Progenitor cell of endocrine pancreas (in vitro differentiated cells): ENCODE measurements around the gene TASOR. TPM values are rescaled to one million over a fixed set of nuclear protein-coding genes. Genes with fewer than 3 reads are reported as not detected.
"Not testable (repeated sequence)": the region's sequence is repeated elsewhere in the genome, so short reads cannot be mapped to it uniquely, and the experiment has no call there.

Source experiments
- DNase-seq: peaks from one replicate; pipeline ENCODE4 v3.0.0; 2021; ENCODE audit warnings: low spot score; ENCODE audit not compliant: unreplicated experiment
- H3K27ac Mint-ChIP-seq: 2 replicates; pipeline ENCODE4 v1.8.0; 2021; ENCODE audit warnings: mild to moderate bottlenecking, moderate library complexity, mixed read lengths
- H3K27me3 Mint-ChIP-seq: 2 replicates; pipeline ENCODE4 v1.8.0; 2021; ENCODE audit warnings: mixed read lengths
- H3K36me3 Mint-ChIP-seq: 2 replicates; pipeline ENCODE4 v1.8.0; 2022; ENCODE audit warnings: mixed read lengths; ENCODE audit not compliant: insufficient read depth
- H3K4me1 Mint-ChIP-seq: 2 replicates; pipeline ENCODE4 v1.8.0; 2021; ENCODE audit warnings: low read depth, mixed read lengths
- H3K4me3 Mint-ChIP-seq: 2 replicates; pipeline ENCODE4 v1.8.0; 2021; ENCODE audit warnings: low read depth, mild to moderate bottlenecking, moderate library complexity, mixed read lengths
- H3K9me3 Mint-ChIP-seq: 2 replicates; pipeline ENCODE4 v1.8.0; 2021; ENCODE audit warnings: low read depth, mixed read lengths
- total RNA-seq: library from RNA; stranded (reverse); gene quantifications from 2 replicates; pipeline ENCODE4 v1.2.1, GENCODE V29; 2021
- TF ChIP-seq, protein P1 (sequence below): fragments of 200-600 bp; sonication (generic); IDR thresholded peaks from one replicate; pipeline ENCODE4 v1.5.0; 2021; ENCODE audit warnings: antibody characterized with exemption, mild to moderate bottlenecking; ENCODE audit not compliant: unreplicated experiment

Gene TASOR
- total RNA-seq, 1 donor from 2014 or later, result 67.6 TPM

GRCh38 chr3:56720849-56721248 lies 37.8 kb upstream of the TASOR start:
- DNase-seq, result no peak
- peaks cover 21% of the 10 kb centered on the region for H3K9me3 Mint-ChIP-seq
- H3K36me3 Mint-ChIP-seq, result peaks cover 41% of the 10 kb centered on the region
- peaks cover 22% of the 10 kb centered on the region for H3K4me1 Mint-ChIP-seq
- H3K4me3 Mint-ChIP-seq, result no peak overlapping the region
- H3K27ac Mint-ChIP-seq, result peak overlapping the region; percentile 90
- H3K27me3 Mint-ChIP-seq, result no peaks in the 10 kb centered on the region
- TF ChIP-seq, protein P1, sequence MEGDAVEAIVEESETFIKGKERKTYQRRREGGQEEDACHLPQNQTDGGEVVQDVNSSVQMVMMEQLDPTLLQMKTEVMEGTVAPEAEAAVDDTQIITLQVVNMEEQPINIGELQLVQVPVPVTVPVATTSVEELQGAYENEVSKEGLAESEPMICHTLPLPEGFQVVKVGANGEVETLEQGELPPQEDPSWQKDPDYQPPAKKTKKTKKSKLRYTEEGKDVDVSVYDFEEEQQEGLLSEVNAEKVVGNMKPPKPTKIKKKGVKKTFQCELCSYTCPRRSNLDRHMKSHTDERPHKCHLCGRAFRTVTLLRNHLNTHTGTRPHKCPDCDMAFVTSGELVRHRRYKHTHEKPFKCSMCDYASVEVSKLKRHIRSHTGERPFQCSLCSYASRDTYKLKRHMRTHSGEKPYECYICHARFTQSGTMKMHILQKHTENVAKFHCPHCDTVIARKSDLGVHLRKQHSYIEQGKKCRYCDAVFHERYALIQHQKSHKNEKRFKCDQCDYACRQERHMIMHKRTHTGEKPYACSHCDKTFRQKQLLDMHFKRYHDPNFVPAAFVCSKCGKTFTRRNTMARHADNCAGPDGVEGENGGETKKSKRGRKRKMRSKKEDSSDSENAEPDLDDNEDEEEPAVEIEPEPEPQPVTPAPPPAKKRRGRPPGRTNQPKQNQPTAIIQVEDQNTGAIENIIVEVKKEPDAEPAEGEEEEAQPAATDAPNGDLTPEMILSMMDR, result no peak

DNA sequence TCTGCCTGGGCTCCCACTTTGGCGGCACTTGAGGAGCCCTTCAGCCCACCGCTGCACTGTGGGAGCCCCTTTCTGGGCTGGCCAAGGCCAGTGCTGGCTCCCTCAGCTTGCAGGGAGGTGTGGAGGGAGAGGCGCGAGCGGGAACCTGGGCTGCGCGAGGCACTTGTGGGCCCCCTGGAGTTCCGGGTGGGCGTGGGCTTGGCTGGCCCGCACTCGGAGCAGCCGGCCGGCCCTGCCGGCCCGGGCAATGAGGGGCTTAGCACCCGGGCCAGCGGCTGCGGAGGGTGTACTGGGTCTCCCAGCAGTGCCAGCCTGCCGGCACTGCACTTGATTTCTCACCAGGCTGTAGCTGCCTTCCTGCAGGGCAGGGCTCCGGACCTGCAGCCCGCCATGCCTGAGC lies 35.7 kb upstream of the TASOR start:
- H3K36me3 Mint-ChIP-seq, result peaks cover 35% of the 10 kb centered on the region
- peaks cover 13% of the 10 kb centered on the region for H3K4me1 Mint-ChIP-seq
- H3K27ac Mint-ChIP-seq, DNase-seq, H3K4me3 Mint-ChIP-seq, H3K27me3 Mint-ChIP-seq: not testable (repeated sequence)
- H3K9me3 Mint-ChIP-seq, result peaks cover 29% of the 10 kb centered on the region

- H3K27ac Mint-ChIP-seq, result no peak overlapping the region
- TF ChIP-seq, protein P1, result no peak
- no peaks in the 10 kb centered on the region for H3K4me1 Mint-ChIP-seq
- H3K4me3 Mint-ChIP-seq, result no peak overlapping the region
- no peaks in the 10 kb centered on the region for H3K27me3 Mint-ChIP-seq
- H3K9me3 Mint-ChIP-seq, result peaks cover 10% of the 10 kb centered on the region
- peaks cover 4% of the 10 kb centered on the region for H3K36me3 Mint-ChIP-seq
- DNase-seq, result no peak
Observed at GRCh38 chr3:56711344-56711743, 28.3 kb upstream of the TASOR start.

DNA sequence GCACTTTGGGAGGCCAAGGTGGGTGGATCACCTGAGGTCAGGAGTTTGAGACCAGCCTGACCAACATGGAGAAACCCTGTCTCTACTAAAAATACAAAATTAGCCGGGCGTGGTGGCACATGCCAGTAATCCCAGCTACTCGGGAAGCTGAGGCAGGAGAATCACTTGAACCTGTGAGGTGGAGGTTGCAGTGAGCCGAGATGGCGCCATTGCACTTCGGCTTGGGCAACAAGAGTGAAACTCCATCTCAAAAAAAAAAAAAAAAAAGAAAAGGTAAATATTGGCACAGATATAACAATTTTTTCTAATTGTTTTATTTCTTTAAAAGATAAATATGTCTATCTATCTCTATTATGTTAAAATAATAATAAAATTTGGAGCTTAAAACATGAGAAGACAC lies 24.3 kb upstream of the TASOR start:
- not testable (repeated sequence) for H3K36me3 Mint-ChIP-seq, H3K4me3 Mint-ChIP-seq, H3K27me3 Mint-ChIP-seq, H3K27ac Mint-ChIP-seq, DNase-seq, H3K4me1 Mint-ChIP-seq, H3K9me3 Mint-ChIP-seq

DNA sequence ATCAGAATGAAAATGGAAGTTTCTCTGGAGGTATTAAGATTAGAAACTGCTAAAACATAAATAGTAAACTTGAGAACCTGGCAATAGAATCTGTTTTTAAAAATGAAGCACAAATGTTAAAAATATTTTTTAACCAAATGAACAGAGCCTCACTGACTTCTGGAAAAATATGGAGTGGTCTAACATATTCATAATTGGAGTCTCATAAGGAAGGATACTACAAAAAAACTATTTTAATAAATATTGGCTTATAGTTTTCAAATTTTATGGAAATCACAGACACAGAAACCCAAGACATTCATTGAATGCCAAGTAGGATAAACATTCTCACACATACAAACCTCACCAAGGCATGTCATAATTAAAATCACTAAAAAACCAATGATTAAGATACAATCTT lies 23.6 kb upstream of the TASOR start:
- Mint-ChIP-seq H3K27ac (no peak overlapping the region), H3K9me3 (peaks cover 4% of the 10 kb centered on the region), H3K4me1 (no peaks in the 10 kb centered on the region), H3K4me3 (no peak overlapping the region), H3K36me3 (peaks cover 3% of the 10 kb centered on the region), H3K27me3 (no peaks in the 10 kb centered on the region)
- no peak for DNase-seq
- TF ChIP-seq, protein P1, result no peak

- TF ChIP-seq, protein P1, result no peak
- Mint-ChIP-seq H3K27ac (no peak overlapping the region), H3K4me3 (no peak overlapping the region), H3K27me3 (no peaks in the 10 kb centered on the region), H3K9me3 (peaks cover 4% of the 10 kb centered on the region), H3K36me3 (peaks cover 3% of the 10 kb centered on the region), H3K4me1 (peaks cover 4% of the 10 kb centered on the region)
- no peak for DNase-seq
Observed at GRCh38 chr3:56704706-56705105, 21.6 kb upstream of the TASOR start.
